IMR-90 (cell line): ENCODE measurements around the gene INSYN2A. TPM values are rescaled to one million over a fixed set of nuclear protein-coding genes. Genes with fewer than 3 reads are reported as not detected.

Experiments
- ATAC-seq: fragments of 200-7000 bp; cut with Tn5 transposase; 2 replicates; pipeline ENCODE4 v1.9.1; 2020; ENCODE audit warnings: low read depth, mild to moderate bottlenecking, moderate library complexity
- BruUV-seq: library from RNA; stranded (reverse); fragments of 400-500 nt; replicated peaks from 2 replicates; lab custom pipeline; 2021; lab: Mats Ljungman, UMichigan
- CTCF ChIA-PET: fragments of 300-600 bp; formaldehyde crosslinking; extraction: SDS; loops from one replicate; lab custom pipeline; 2021; ENCODE audit warnings: antibody characterized with exemption; lab: Yijun Ruan, JAX
- POLR2A ChIA-PET: fragments of 300-600 bp; sonication (Branson Sonifier 250); formaldehyde crosslinking; loops from one replicate; lab custom pipeline; 2022; ENCODE audit warnings: antibody characterized with exemption; ENCODE audit not compliant: unreplicated experiment; lab: Charles Lee
- DNase-seq: peaks from one replicate; pipeline ENCODE4 v3.0.0; 2013
- H2AFZ ChIP-seq: replicated peaks from 2 replicates; pipeline ENCODE3; 2013; ENCODE audit warnings: low read length, mild to moderate bottlenecking; ENCODE audit not compliant: poor library complexity
- H2AK5ac ChIP-seq: 2 replicates; pipeline ENCODE4 v1.6.1; 2013; ENCODE audit warnings: low read depth, low read length, inconsistent platforms
- H2AK9ac ChIP-seq: replicated peaks from 2 replicates; pipeline ENCODE3; 2013; ENCODE audit warnings: mild to moderate bottlenecking, low read depth, low read length, moderate library complexity; ENCODE audit not compliant: poor library complexity
- H2BK120ac ChIP-seq: 2 replicates; pipeline ENCODE4 v1.6.1; 2013; ENCODE audit warnings: low read depth, low read length, inconsistent platforms
- H2BK15ac ChIP-seq: 3 replicates; pipeline ENCODE4 v1.6.1; 2013; ENCODE audit warnings: low read depth, low read length, inconsistent platforms
- H2BK20ac ChIP-seq: 2 replicates; pipeline ENCODE4 v1.6.1; 2013; ENCODE audit warnings: low read depth, mild to moderate bottlenecking, inconsistent platforms, low read length, moderate library complexity
- H2BK5ac ChIP-seq: 2 replicates; pipeline ENCODE4 v1.6.1; 2013; ENCODE audit warnings: mild to moderate bottlenecking, low read depth, low read length, inconsistent platforms; ENCODE audit not compliant: poor library complexity, severe bottlenecking
- H3K14ac ChIP-seq: replicated peaks from 2 replicates; pipeline ENCODE4 v1.6.1; 2013; ENCODE audit warnings: low read depth, low read length, inconsistent platforms
- H3K18ac ChIP-seq: 2 replicates; pipeline ENCODE4 v1.6.1; 2013; ENCODE audit warnings: low read depth, low read length, control low read depth
- H3K23ac ChIP-seq: 2 replicates; pipeline ENCODE4 v1.6.1; 2013; ENCODE audit warnings: low read depth, low read length, inconsistent platforms
- H3K27ac ChIP-seq: 2 replicates; pipeline ENCODE4 v1.5.1; 2013; ENCODE audit warnings: mild to moderate bottlenecking, control low read depth, low read length; ENCODE audit not compliant: insufficient read depth
- H3K27me3 ChIP-seq: 2 replicates; pipeline ENCODE4 v1.6.1; 2013; ENCODE audit warnings: low read length; ENCODE audit not compliant: control insufficient read depth, insufficient read depth
- H3K36me3 ChIP-seq: 2 replicates; pipeline ENCODE4 v1.6.1; 2013; ENCODE audit warnings: low read length, mixed read lengths; ENCODE audit not compliant: control insufficient read depth, insufficient read depth
- H3K4ac ChIP-seq: 2 replicates; pipeline ENCODE4 v1.6.1; 2013; ENCODE audit warnings: low read depth, low read length, inconsistent platforms
- H3K4me1 ChIP-seq: 2 replicates; pipeline ENCODE4 v1.6.1; 2013; ENCODE audit warnings: low read length, mixed read lengths; ENCODE audit not compliant: control insufficient read depth, insufficient read depth
- H3K4me2 ChIP-seq: 2 replicates; pipeline ENCODE4 v1.6.1; 2013; ENCODE audit warnings: low read depth, mild to moderate bottlenecking, control low read depth, low read length, moderate library complexity
- H3K4me3 ChIP-seq: 2 replicates; pipeline ENCODE4 v1.5.1; 2013; ENCODE audit warnings: low read depth, mild to moderate bottlenecking, control low read depth, low read length, moderate library complexity; ENCODE audit not compliant: insufficient read depth
- H3K56ac ChIP-seq: 2 replicates; pipeline ENCODE4 v1.6.1; 2013; ENCODE audit warnings: low read length, inconsistent platforms; ENCODE audit not compliant: insufficient read depth; ENCODE audit errors: extremely low read depth
- H3K79me1 ChIP-seq, 2 experiments: 2 replicates each; pipeline ENCODE4 v1.6.1; 2013; ENCODE audit warnings: low read length in 2 of 2, inconsistent platforms in 1 of 2, low read depth in 1 of 2
- H3K9ac ChIP-seq: 2 replicates; pipeline ENCODE4 v1.6.1; 2013; ENCODE audit warnings: low read depth, low read length, control low read depth
- H3K9me1 ChIP-seq: 2 replicates; pipeline ENCODE4 v1.6.1; 2013; ENCODE audit warnings: low read length, inconsistent platforms; ENCODE audit not compliant: insufficient read depth
- H3K9me3 ChIP-seq: 2 replicates; pipeline ENCODE4 v1.6.1; 2013; ENCODE audit warnings: low read length; ENCODE audit not compliant: control insufficient read depth, insufficient read depth
- H4K20me1 ChIP-seq: 2 replicates; pipeline ENCODE4 v1.6.1; 2013; ENCODE audit warnings: low read length, inconsistent platforms; ENCODE audit not compliant: insufficient read depth
- H4K5ac ChIP-seq: 2 replicates; pipeline ENCODE4 v1.6.1; 2013; ENCODE audit warnings: mild to moderate bottlenecking, low read depth, low read length, control low read depth
- H4K8ac ChIP-seq, 2 experiments: 2 replicates each; pipeline ENCODE4 v1.6.1; 2013; ENCODE audit warnings: low read depth in 2 of 2, low read length in 2 of 2, control low read depth in 1 of 2, inconsistent platforms in 1 of 2
- H4K91ac ChIP-seq: 2 replicates; pipeline ENCODE4 v1.6.1; 2013; ENCODE audit warnings: low read depth, low read length, inconsistent platforms; ENCODE audit not compliant: insufficient read depth
- BHLHE40 ChIP-seq: fragments of 150-350 bp; IDR thresholded peaks from 2 replicates; pipeline ENCODE4 v1.6.1; 2016; ENCODE audit warnings: mild to moderate bottlenecking, low read depth, low read length
- CEBPB ChIP-seq: IDR thresholded peaks from 2 replicates; pipeline ENCODE4 v1.6.1; 2012; ENCODE audit warnings: low read depth, low read length, improper control_type of control experiment
- CHD1 ChIP-seq: IDR thresholded peaks from 2 replicates; pipeline ENCODE4 v1.6.1; 2012; ENCODE audit warnings: low read depth, low read length, improper control_type of control experiment
- CTCF ChIP-seq: conservative IDR thresholded peaks from 2 replicates; pipeline ENCODE4 v1.5.1; 2012; ENCODE audit warnings: mild to moderate bottlenecking, low read depth, low read length, improper control_type of control experiment
- FOS ChIP-seq: fragments of 150-350 bp; IDR thresholded peaks from 2 replicates; pipeline ENCODE4 v1.6.1; 2016; ENCODE audit warnings: low read depth, low read length
- MAFK ChIP-seq: IDR thresholded peaks from 2 replicates; pipeline ENCODE4 v1.6.1; 2012; ENCODE audit warnings: low read depth, low read length, improper control_type of control experiment
- MAZ ChIP-seq: IDR thresholded peaks from 2 replicates; pipeline ENCODE4 v1.6.1; 2012; ENCODE audit warnings: low read depth, mild to moderate bottlenecking, low read length, improper control_type of control experiment, moderate library complexity, borderline replicate concordance
- NFE2L2 ChIP-seq: fragments of 150-350 bp; IDR thresholded peaks from 2 replicates; pipeline ENCODE4 v1.6.1; 2016; ENCODE audit warnings: low read depth, mild to moderate bottlenecking, low read length
- POLR2A ChIP-seq: IDR thresholded peaks from 2 replicates; pipeline ENCODE4 v1.6.1; 2012; ENCODE audit warnings: mild to moderate bottlenecking, low read depth, low read length
- RCOR1 ChIP-seq: IDR thresholded peaks from 2 replicates; pipeline ENCODE4 v1.6.1; 2012; ENCODE audit warnings: mild to moderate bottlenecking, low read length, improper control_type of control experiment; ENCODE audit not compliant: insufficient replicate concordance
- SMC3 ChIP-seq: fragments of 150-350 bp; IDR thresholded peaks from 2 replicates; pipeline ENCODE4 v1.6.1; 2016; ENCODE audit warnings: low read depth, mild to moderate bottlenecking, antibody characterized with exemption, low read length, moderate library complexity
- WGBS, 2 experiments: methylation state at CpG; one replicate each; pipeline versions ENCODE4 v1.1.5 to v1.1.7; 2013; ENCODE audit warnings: missing lambda C conversion rate in 2 of 2; ENCODE audit not compliant: insufficient read length in 1 of 2; ENCODE audit errors: extremely low coverage in 2 of 2; 5-methylcytosine and 5-hydroxymethylcytosine counted together
- dilution Hi-C: fragments of 300-500 bp; cut with HindIII; formaldehyde crosslinking; loops from one replicate; pipeline ENCODE4 v1.14.3; 2018; ENCODE audit warnings: low sequenced_read_pairs; ENCODE audit not compliant: unreplicated experiment
- in situ Hi-C: fragments of 300-500 bp; cut with MboI; formaldehyde crosslinking; loops from 3 replicates; pipeline ENCODE4 v1.14.3; 2019; ENCODE audit warnings: low sequenced_read_pairs, inconsistent platforms, mixed read lengths
- intact Hi-C: fragments of 100-400 bp; cut with micrococcal nuclease; formaldehyde crosslinking; loops from 2 replicates; pipeline ENCODE4 v1.10.0; 2022
- polyA plus RNA-seq, 3 experiments: library from polyadenylated mRNA; depleted of rRNA; stranded (reverse); fragments of >200 nt; gene quantifications; 2 replicates each; pipeline ENCODE4 v1.2.3, GENCODE V29; 2012; ENCODE audit warnings: low replicate concordance in 1 of 3
- total RNA-seq: library from RNA; depleted of rRNA; stranded (reverse); fragments of >200 nt; gene quantifications from 2 replicates; pipeline ENCODE4 v1.2.3, GENCODE V29; 2012
- TF ChIP-seq, protein P1 (sequence below): fragments of 150-350 bp; IDR thresholded peaks from 2 replicates; pipeline ENCODE4 v1.6.1; 2016; ENCODE audit warnings: low read depth, mild to moderate bottlenecking, low read length, moderate library complexity, borderline replicate concordance
- TF ChIP-seq, protein P2 (sequence below): fragments of 150-350 bp; IDR thresholded peaks from 2 replicates; pipeline ENCODE4 v1.6.1; 2017; ENCODE audit warnings: mild to moderate bottlenecking, antibody characterized with exemption, low read length, low read depth

Gene INSYN2A
- total and polyA plus RNA-seq, 2 of the 4 experiments (the other 2 are of a cell fraction): 0.10 to 0.18 TPM

DNA sequence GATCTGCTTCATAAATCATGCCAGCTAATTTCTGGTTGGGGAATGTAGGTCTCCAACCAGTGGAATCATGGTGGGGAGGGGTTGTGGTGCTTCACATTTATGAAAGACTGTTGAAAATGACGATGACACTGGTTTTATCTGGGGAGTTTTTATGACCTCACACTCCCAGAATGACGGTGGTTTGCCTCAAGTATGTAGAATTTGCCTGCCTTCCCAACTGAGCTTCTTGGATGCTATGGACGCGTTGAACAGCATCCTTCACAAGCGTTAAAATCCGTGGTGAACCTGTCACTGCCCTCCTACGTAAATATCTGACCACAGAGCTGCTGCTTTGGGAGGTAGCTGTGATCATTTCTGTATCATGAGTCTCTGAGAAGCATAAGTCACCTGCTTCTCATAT, 3.3 kb downstream of the INSYN2A start:
- in situ Hi-C loops: no loop called here
- Histone ChIP-seq H3K4me3 (no peak overlapping the region), H2AK5ac (no peak overlapping the region), H4K20me1 (peaks cover 49% of the 10 kb centered on the region), H3K9ac (no peak overlapping the region), H3K27me3 (no peaks in the 10 kb centered on the region; the same call in 1 of the 2 replicates), H3K79me1 (peaks cover 4 to 18% of the 10 kb centered on the region in 2 experiments; a peak in 3 of 4 replicates), H3K36me3 (peaks cover 2% of the 10 kb centered on the region), H2BK20ac (no peak overlapping the region), H3K18ac (no peak overlapping the region), H3K27ac (no peak overlapping the region), H3K9me3 (no peaks in the 10 kb centered on the region), H3K23ac (no peak overlapping the region), H3K14ac (no peak overlapping the region), H4K91ac (no peak overlapping the region), H3K4me1 (peaks cover 8% of the 10 kb centered on the region; the same call in 1 of the 2 replicates), H2BK15ac (no peak overlapping the region), H3K56ac (no peak overlapping the region), H2BK120ac (no peak overlapping the region), H3K4me2 (no peak overlapping the region), H2BK5ac (no peak overlapping the region), H4K5ac (no peak overlapping the region), H3K9me1 (peaks cover 5% of the 10 kb centered on the region), H2AFZ (no peak overlapping the region), H3K4ac (no peak overlapping the region), H4K8ac (no peak overlapping the region), H2AK9ac (no peak overlapping the region)
- DNase-seq: peak; percentile 88
- dilution Hi-C loops: no loop called here
- WGBS, 2 experiments: no CpG with 5 or more reads among the region's 7 CpGs
- POLR2A ChIA-PET: no interaction called here
- no TSS peak for BruUV-seq
- intact Hi-C loops: loop anchor here (2.0 to 10.0 kb wide), 3 partner anchors 34 to 232 kb away; no protein-coding TSS in a partner anchor
- ATAC-seq: no peak
- CTCF ChIA-PET: interaction anchor here (1.5 kb wide), 1 partner anchor 10 kb away, joined by 8 read pairs; no protein-coding TSS in a partner anchor
- no peak for TF ChIP-seq CHD1
- peak; percentile 75 for TF ChIP-seq RCOR1
- TF ChIP-seq POLR2A: no peak
- TF ChIP-seq BHLHE40: peak; percentile 5; the same call in 1 of the 2 replicates
- TF ChIP-seq MAFK: peak; percentile 13; the same call in 1 of the 2 replicates
- no peak for TF ChIP-seq SMC3
- TF ChIP-seq, protein P1, sequence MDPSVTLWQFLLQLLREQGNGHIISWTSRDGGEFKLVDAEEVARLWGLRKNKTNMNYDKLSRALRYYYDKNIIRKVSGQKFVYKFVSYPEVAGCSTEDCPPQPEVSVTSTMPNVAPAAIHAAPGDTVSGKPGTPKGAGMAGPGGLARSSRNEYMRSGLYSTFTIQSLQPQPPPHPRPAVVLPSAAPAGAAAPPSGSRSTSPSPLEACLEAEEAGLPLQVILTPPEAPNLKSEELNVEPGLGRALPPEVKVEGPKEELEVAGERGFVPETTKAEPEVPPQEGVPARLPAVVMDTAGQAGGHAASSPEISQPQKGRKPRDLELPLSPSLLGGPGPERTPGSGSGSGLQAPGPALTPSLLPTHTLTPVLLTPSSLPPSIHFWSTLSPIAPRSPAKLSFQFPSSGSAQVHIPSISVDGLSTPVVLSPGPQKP: no peak
- no peak for TF ChIP-seq MAZ
- TF ChIP-seq NFE2L2: no peak
- TF ChIP-seq CEBPB: no peak
- no peak for TF ChIP-seq CTCF
- TF ChIP-seq, protein P2, sequence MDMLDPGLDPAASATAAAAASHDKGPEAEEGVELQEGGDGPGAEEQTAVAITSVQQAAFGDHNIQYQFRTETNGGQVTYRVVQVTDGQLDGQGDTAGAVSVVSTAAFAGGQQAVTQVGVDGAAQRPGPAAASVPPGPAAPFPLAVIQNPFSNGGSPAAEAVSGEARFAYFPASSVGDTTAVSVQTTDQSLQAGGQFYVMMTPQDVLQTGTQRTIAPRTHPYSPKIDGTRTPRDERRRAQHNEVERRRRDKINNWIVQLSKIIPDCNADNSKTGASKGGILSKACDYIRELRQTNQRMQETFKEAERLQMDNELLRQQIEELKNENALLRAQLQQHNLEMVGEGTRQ: no peak
- TF ChIP-seq FOS: no peak
